HG03354 (cell line): ENCODE data around the gene CDHR4.

Experiments
- ATAC-seq: cut with Tn5 transposase; IDR thresholded peaks from one replicate; pipeline ENCODE4 v1.9.1; 2021; ENCODE audit warnings: mild to moderate bottlenecking; ENCODE audit not compliant: unreplicated experiment, poor library complexity, severe bottlenecking

CDHR4 gene

GRCh38 chr3:49804141-49805041 is 4.7 kb upstream of the CDHR4 start:
- ATAC-seq, result no peak

- peak; percentile 19 for ATAC-seq
Measured at GRCh38 chr3:49803465-49804140, 3.9 kb upstream of the CDHR4 start.

GRCh38 chr3:49802719-49803464 is 3.2 kb upstream of the CDHR4 start, which contains the start of gene INKA1:
Gene INKA1, plus strand, starts transcription at chr3:49803261. Its CDS starts 132 bp downstream, at chr3:49803393.
- ATAC-seq, result peak; percentile 61

GRCh38 chr3:49801160-49801559 is 1.5 kb upstream of the CDHR4 start:
- ATAC-seq, result no peak

- no peak for ATAC-seq
Measured at GRCh38 chr3:49799105-49799504, 568 bp downstream of the CDHR4 start.

GRCh38 chr3:49794926-49795905 is 4.5 kb downstream of the CDHR4 start:
- ATAC-seq, result no peak

- ATAC-seq, result no peak
Measured at GRCh38 chr3:49794431-49794830, 5.2 kb downstream of the CDHR4 start.

- no peak for ATAC-seq
Measured at GRCh38 chr3:49793486-49794085, 6.1 kb downstream of the CDHR4 start.

- no peak for ATAC-seq
Measured at GRCh38 chr3:49792371-49793150, 7.1 kb downstream of the CDHR4 start.

GRCh38 chr3:49791571-49791970 is 8.1 kb downstream of the CDHR4 start:
- ATAC-seq, result no peak

GRCh38 chr3:49790626-49791411 is 8.9 kb downstream of the CDHR4 start:
- no peak for ATAC-seq

GRCh38 chr3:49788056-49788455 is 11.6 kb downstream of the CDHR4 start:
- no peak for ATAC-seq

- no peak for ATAC-seq
Measured at GRCh38 chr3:49787536-49787935, 12.1 kb downstream of the CDHR4 start.

GRCh38 chr3:49787182-49787464 is 12.6 kb downstream of the CDHR4 start:
- no peak for ATAC-seq

- ATAC-seq, result peak; percentile 99
Measured at GRCh38 chr3:49786357-49787181, 13.1 kb downstream of the CDHR4 start, which contains the start of gene IP6K1. Gene IP6K1, minus strand, starts transcription at chr3:49786542. Its CDS starts 38,502 bp downstream, at chr3:49748040.

- ATAC-seq, result peak; percentile 44
Measured at GRCh38 chr3:49785565-49786356, 13.9 kb downstream of the CDHR4 start.
